ENCODE data around the gene NRCAM. TPM values are rescaled to one million over a fixed set of nuclear protein-coding genes. Genes with fewer than 3 reads are reported as not detected.

NRCAM gene
- total RNA-seq, 2 experiments from 2014 or later: 3.4 to 7.0 TPM

GRCh38 chr7:108450160-108450559 is 6.1 kb downstream of the NRCAM start:
- H3K27ac ChIP-seq (ENCODE audit: low read depth in 1 of 2, low read length in 2 of 2): no peak overlapping the region
- no peaks in the 10 kb centered on the region for H3K36me3 ChIP-seq (ENCODE audit: insufficient read depth, low read length)
- no peaks in the 10 kb centered on the region for H3K9me3 ChIP-seq (ENCODE audit: control insufficient read depth in 1 of 2, insufficient read depth in 1 of 2, low read length in 2 of 2)
- Mint-ChIP-seq H3K27ac (no peak overlapping the region), H3K4me1 (ENCODE audit: low read depth) (peaks cover 12% of the 10 kb centered on the region), H3K4me3 (no peak overlapping the region), H3K9me3 (no peaks in the 10 kb centered on the region), H3K27me3 (peaks cover 75% of the 10 kb centered on the region), H3K36me3 (ENCODE audit: low read depth) (no peaks in the 10 kb centered on the region)
- ChIA-PET POLR2A (no interaction called here), CTCF (no interaction called here)
- H3K4me1 ChIP-seq (ENCODE audit: insufficient read depth, low read length): peaks cover 4% of the 10 kb centered on the region
- H3K27me3 ChIP-seq (ENCODE audit: control insufficient read depth in 1 of 2, insufficient read depth in 2 of 2, low read length in 2 of 2): peaks cover 6 to 31% of the 10 kb centered on the region in 2 experiments
- intact Hi-C loops (cut with DNase I, micrococcal nuclease): no loop called here
- DNase-seq: no peak
- TF ChIP-seq, protein P1, sequence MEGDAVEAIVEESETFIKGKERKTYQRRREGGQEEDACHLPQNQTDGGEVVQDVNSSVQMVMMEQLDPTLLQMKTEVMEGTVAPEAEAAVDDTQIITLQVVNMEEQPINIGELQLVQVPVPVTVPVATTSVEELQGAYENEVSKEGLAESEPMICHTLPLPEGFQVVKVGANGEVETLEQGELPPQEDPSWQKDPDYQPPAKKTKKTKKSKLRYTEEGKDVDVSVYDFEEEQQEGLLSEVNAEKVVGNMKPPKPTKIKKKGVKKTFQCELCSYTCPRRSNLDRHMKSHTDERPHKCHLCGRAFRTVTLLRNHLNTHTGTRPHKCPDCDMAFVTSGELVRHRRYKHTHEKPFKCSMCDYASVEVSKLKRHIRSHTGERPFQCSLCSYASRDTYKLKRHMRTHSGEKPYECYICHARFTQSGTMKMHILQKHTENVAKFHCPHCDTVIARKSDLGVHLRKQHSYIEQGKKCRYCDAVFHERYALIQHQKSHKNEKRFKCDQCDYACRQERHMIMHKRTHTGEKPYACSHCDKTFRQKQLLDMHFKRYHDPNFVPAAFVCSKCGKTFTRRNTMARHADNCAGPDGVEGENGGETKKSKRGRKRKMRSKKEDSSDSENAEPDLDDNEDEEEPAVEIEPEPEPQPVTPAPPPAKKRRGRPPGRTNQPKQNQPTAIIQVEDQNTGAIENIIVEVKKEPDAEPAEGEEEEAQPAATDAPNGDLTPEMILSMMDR (IDR thresholded peaks at IDR 0.05): no peak
- no peak for ATAC-seq (ENCODE audit: poor library complexity)
- no peak overlapping the region for H3K4me3 ChIP-seq (ENCODE audit: low read length)

GRCh38 chr7:108449521-108449920 is 6.7 kb downstream of the NRCAM start:
- no peaks in the 10 kb centered on the region for H3K9me3 ChIP-seq (ENCODE audit: control insufficient read depth in 1 of 2, insufficient read depth in 1 of 2, low read length in 2 of 2)
- ATAC-seq (ENCODE audit: poor library complexity) (no peak), DNase-seq (no peak)
- TF ChIP-seq, protein P1 (IDR thresholded peaks at IDR 0.05): no peak
- no peaks in the 10 kb centered on the region for H3K36me3 ChIP-seq (ENCODE audit: insufficient read depth, low read length)
- CTCF ChIA-PET: no interaction called here
- peaks cover 6 to 26% of the 10 kb centered on the region in 2 experiments for H3K27me3 ChIP-seq (ENCODE audit: control insufficient read depth in 1 of 2, insufficient read depth in 2 of 2, low read length in 2 of 2)
- Mint-ChIP-seq H3K4me1 (ENCODE audit: low read depth) (peaks cover 10% of the 10 kb centered on the region), H3K36me3 (ENCODE audit: low read depth) (no peaks in the 10 kb centered on the region), H3K27ac (no peak overlapping the region), H3K9me3 (no peaks in the 10 kb centered on the region), H3K4me3 (no peak overlapping the region), H3K27me3 (peaks cover 73% of the 10 kb centered on the region)
- intact Hi-C loops (cut with DNase I, micrococcal nuclease): no loop called here
- POLR2A ChIA-PET: interaction anchor here (0.7 kb wide), 1 partner anchor 47 kb away, joined by 3 read pairs; no protein-coding TSS in a partner anchor
- H3K4me3 ChIP-seq (ENCODE audit: low read length): no peak overlapping the region
- no peak overlapping the region for H3K27ac ChIP-seq (ENCODE audit: low read depth in 1 of 2, low read length in 2 of 2)
- H3K4me1 ChIP-seq (ENCODE audit: insufficient read depth, low read length): peaks cover under 1% of the 10 kb centered on the region

DNA sequence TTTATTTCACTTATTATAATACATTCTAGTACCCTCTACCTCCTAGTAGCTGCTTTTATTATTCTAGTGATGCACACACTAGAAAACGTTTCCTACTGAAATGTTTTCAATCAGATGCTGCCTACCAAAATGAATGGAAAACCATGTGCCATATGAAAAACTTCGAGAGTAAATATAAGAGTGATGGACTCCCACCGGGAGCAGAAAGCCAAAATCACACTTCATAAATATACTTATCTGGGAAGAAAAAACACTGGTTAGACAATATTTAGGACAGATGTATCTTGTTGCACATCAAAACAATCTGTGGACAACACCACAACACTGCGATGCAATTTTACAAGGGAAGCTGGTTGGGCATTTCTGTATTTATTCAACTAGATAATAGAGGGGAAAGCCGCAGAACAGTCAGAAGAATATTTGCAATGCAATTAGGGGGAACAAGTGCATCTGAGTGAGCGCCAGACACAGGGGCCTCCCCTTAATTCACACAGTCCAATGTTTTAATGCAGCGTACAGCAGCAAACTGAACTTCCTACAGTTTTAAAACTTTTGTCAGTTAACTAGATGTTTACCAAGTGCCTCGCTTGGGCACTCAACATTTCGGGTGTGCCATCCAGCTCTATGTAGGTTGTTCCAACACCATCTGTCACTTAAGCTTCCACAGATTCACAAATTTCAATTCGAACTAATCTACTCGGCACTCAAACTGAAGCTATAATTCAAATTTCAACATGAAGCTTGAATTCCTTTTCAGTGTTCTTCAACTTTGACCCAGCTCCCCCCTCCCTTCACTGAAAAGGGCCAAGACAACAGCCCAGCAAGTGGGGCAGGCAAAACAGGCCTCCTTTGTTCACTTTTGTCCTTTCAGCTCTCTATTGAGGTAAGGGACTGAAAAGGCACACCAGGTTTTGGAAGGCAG is 7.4 kb downstream of the NRCAM start:
- Mint-ChIP-seq H3K4me3 (no peak overlapping the region), H3K27me3 (peaks cover 66% of the 10 kb centered on the region), H3K4me1 (ENCODE audit: low read depth) (peaks cover 6% of the 10 kb centered on the region), H3K36me3 (ENCODE audit: low read depth) (no peaks in the 10 kb centered on the region), H3K27ac (no peak overlapping the region), H3K9me3 (no peaks in the 10 kb centered on the region)
- intact Hi-C loops (cut with DNase I, micrococcal nuclease): no loop called here
- DNase-seq: no peak
- Histone ChIP-seq H3K4me1 (ENCODE audit: insufficient read depth, low read length) (no peaks in the 10 kb centered on the region), H3K9me3 (ENCODE audit: control insufficient read depth in 1 of 2, insufficient read depth in 1 of 2, low read length in 2 of 2) (no peaks in the 10 kb centered on the region), H3K4me3 (ENCODE audit: low read length) (no peak overlapping the region), H3K27me3 (ENCODE audit: control insufficient read depth in 1 of 2, insufficient read depth in 2 of 2, low read length in 2 of 2) (peaks cover 2 to 19% of the 10 kb centered on the region in 2 experiments), H3K36me3 (ENCODE audit: insufficient read depth, low read length) (no peaks in the 10 kb centered on the region), H3K27ac (ENCODE audit: low read depth in 1 of 2, low read length in 2 of 2) (no peak overlapping the region)
- ATAC-seq (ENCODE audit: poor library complexity): no peak
- ChIA-PET POLR2A (interaction anchor here (0.7 kb wide), 1 partner anchor 46 kb away, joined by 3 read pairs; no protein-coding TSS in a partner anchor), CTCF (no interaction called here)
- TF ChIP-seq, protein P1 (IDR thresholded peaks at IDR 0.05): no peak
